ENCODE results near the gene GLIPR1. TPM values are rescaled to one million over a fixed set of nuclear protein-coding genes. Genes with fewer than 3 reads are reported as not detected.

GLIPR1 gene
- total RNA-seq, 3 donors from 2014 or later (not counting 1 experiment from before 2014, with no cell fraction given) = 106 to 120 (median 115) TPM

- no peak for TF ChIP-seq CTCF (IDR thresholded peaks at IDR 0.05)
- WGBS (ENCODE audit: insufficient coverage) = no CpG with 5 or more reads among the region's 2 CpGs
- no peaks in the 10 kb centered on the region for H3K4me1 Mint-ChIP-seq
- H3K27me3 Mint-ChIP-seq (ENCODE audit: low read depth in 2 of 2) = peaks cover 24 to 55% of the 10 kb centered on the region in 2 donors
- Histone ChIP-seq H3K9me3 (ENCODE audit: control insufficient read depth, insufficient read depth, low read length) (no peaks in the 10 kb centered on the region), H3K27me3 (ENCODE audit: control insufficient read depth, insufficient read depth, low read length) (peaks cover 2% of the 10 kb centered on the region), H3K27ac (ENCODE audit: low read length) (no peak overlapping the region), H3K36me3 (ENCODE audit: control insufficient read depth, insufficient read depth, low read length) (no peaks in the 10 kb centered on the region), H3K4me1 (ENCODE audit: control insufficient read depth, insufficient read depth, low read length) (no peaks in the 10 kb centered on the region), H3K4me3 (ENCODE audit: low read length) (no peak overlapping the region)
- no peak overlapping the region for H3K4me3 Mint-ChIP-seq
- no peaks in the 10 kb centered on the region for H3K36me3 Mint-ChIP-seq
- ATAC-seq (no peak), DNase-seq (no peak)
- H3K9me3 Mint-ChIP-seq = no peaks in the 10 kb centered on the region
- intact Hi-C loops (cut with micrococcal nuclease) = no loop called here
- H3K27ac Mint-ChIP-seq = no peak overlapping the region
Observed at GRCh38 chr12:75539889-75540288, 59.3 kb downstream of the GLIPR1 start.

- no peak for DNase-seq
Observed at GRCh38 chr12:75542942-75543341, 62.4 kb downstream of the GLIPR1 start.

GRCh38 chr12:75543529-75543928 is 63.0 kb downstream of the GLIPR1 start:
- Mint-ChIP-seq H3K4me3 (no peak overlapping the region), H3K27me3 (ENCODE audit: low read depth in 2 of 2) (peaks cover 15 to 62% of the 10 kb centered on the region in 2 donors), H3K27ac (no peak overlapping the region), H3K9me3 (no peaks in the 10 kb centered on the region), H3K4me1 (no peaks in the 10 kb centered on the region), H3K36me3 (no peaks in the 10 kb centered on the region)
- intact Hi-C loops (cut with micrococcal nuclease) = no loop called here
- H3K36me3 ChIP-seq (ENCODE audit: control insufficient read depth, insufficient read depth, low read length) = no peaks in the 10 kb centered on the region
- ATAC-seq = no peak
- TF ChIP-seq CTCF (IDR thresholded peaks at IDR 0.05) = no peak
- no peak overlapping the region for H3K27ac ChIP-seq (ENCODE audit: low read length)
- peaks cover 4% of the 10 kb centered on the region for H3K27me3 ChIP-seq (ENCODE audit: control insufficient read depth, insufficient read depth, low read length)
- 100% methylated on average over 1 of the region's 1 CpG for WGBS (ENCODE audit: insufficient coverage)
- no peaks in the 10 kb centered on the region for H3K9me3 ChIP-seq (ENCODE audit: control insufficient read depth, insufficient read depth, low read length)
- H3K4me3 ChIP-seq (ENCODE audit: low read length) = no peak overlapping the region
- H3K4me1 ChIP-seq (ENCODE audit: control insufficient read depth, insufficient read depth, low read length) = no peaks in the 10 kb centered on the region
- DNase-seq = no peak

More at GRCh38 chr12:75542942-75543341, 62.4 kb downstream of the GLIPR1 start:
- no CpG with 5 or more reads among the region's 1 CpG for WGBS (ENCODE audit: insufficient coverage)
- Histone ChIP-seq H3K36me3 (ENCODE audit: control insufficient read depth, insufficient read depth, low read length) (no peaks in the 10 kb centered on the region), H3K9me3 (ENCODE audit: control insufficient read depth, insufficient read depth, low read length) (no peaks in the 10 kb centered on the region), H3K27ac (ENCODE audit: low read length) (no peak overlapping the region), H3K4me3 (ENCODE audit: low read length) (no peak overlapping the region), H3K4me1 (ENCODE audit: control insufficient read depth, insufficient read depth, low read length) (no peaks in the 10 kb centered on the region), H3K27me3 (ENCODE audit: control insufficient read depth, insufficient read depth, low read length) (peaks cover 2% of the 10 kb centered on the region)
- Mint-ChIP-seq H3K36me3 (no peaks in the 10 kb centered on the region), H3K4me3 (no peak overlapping the region), H3K27me3 (ENCODE audit: low read depth in 2 of 2) (peaks cover 21 to 64% of the 10 kb centered on the region in 2 donors), H3K9me3 (no peaks in the 10 kb centered on the region), H3K4me1 (no peaks in the 10 kb centered on the region), H3K27ac (no peak overlapping the region)
- no peak for ATAC-seq
- intact Hi-C loops (cut with micrococcal nuclease) = no loop called here
- TF ChIP-seq CTCF (IDR thresholded peaks at IDR 0.05) = no peak

GRCh38 chr12:75545636-75546035 is 65.1 kb downstream of the GLIPR1 start:
- H3K27ac ChIP-seq (ENCODE audit: low read length) = no peak overlapping the region
- no peaks in the 10 kb centered on the region for H3K4me1 ChIP-seq (ENCODE audit: control insufficient read depth, insufficient read depth, low read length)
- TF ChIP-seq CTCF (IDR thresholded peaks at IDR 0.05) = no peak
- ATAC-seq (no peak), DNase-seq (no peak)
- peaks cover 6% of the 10 kb centered on the region for H3K27me3 ChIP-seq (ENCODE audit: control insufficient read depth, insufficient read depth, low read length)
- intact Hi-C loops (cut with micrococcal nuclease) = no loop called here
- no peaks in the 10 kb centered on the region for H3K36me3 ChIP-seq (ENCODE audit: control insufficient read depth, insufficient read depth, low read length)
- Mint-ChIP-seq H3K4me1 (no peaks in the 10 kb centered on the region), H3K9me3 (no peaks in the 10 kb centered on the region), H3K27me3 (ENCODE audit: low read depth in 2 of 2) (peaks cover 20 to 59% of the 10 kb centered on the region in 2 donors), H3K4me3 (no peak overlapping the region), H3K27ac (no peak overlapping the region), H3K36me3 (no peaks in the 10 kb centered on the region)
- H3K9me3 ChIP-seq (ENCODE audit: control insufficient read depth, insufficient read depth, low read length) = no peaks in the 10 kb centered on the region
- H3K4me3 ChIP-seq (ENCODE audit: low read length) = no peak overlapping the region
- WGBS (ENCODE audit: insufficient coverage) = no CpG with 5 or more reads among the region's 1 CpG

All from natural killer cell (primary cell).